Naive thymus-derived CD8-positive, alpha-beta T cell (primary cell): Measurements from ENCODE around the gene ARID1B. TPM values are rescaled to one million over a fixed set of nuclear protein-coding genes. Genes with fewer than 3 reads are reported as not detected.

Experiments used
- ATAC-seq, 2 donors: fragments of 150-1000 bp; cut with Tn5 transposase in 1 of 2; sonication (Bioruptor Pico), chemical (Tn5 transposase) in 1 of 2; 1 replicate in 1 of 2; 2 replicates in 1 of 2; pipeline ENCODE4 v1.10.0; 2021; ENCODE audit warnings: mild to moderate bottlenecking in 2 of 2, moderate library complexity in 2 of 2
- POLR2A ChIA-PET: fragments of 350-600 bp; sonication (Branson Sonifier 250); formaldehyde crosslinking; loops from one replicate; lab custom pipeline; 2021; ENCODE audit warnings: antibody characterized with exemption; lab: Charles Lee
- DNase-seq, 10 donors: peaks; one replicate each; pipeline versions ENCODE4 v3.0.0 to v3.0.0-alpha.2; 2020 to 2022
- H3K27ac Mint-ChIP-seq, 10 donors: one replicate each; pipeline ENCODE4 v1.8.0; 2020 to 2022; ENCODE audit warnings: mild to moderate bottlenecking in 10 of 10, mixed read lengths in 10 of 10, moderate library complexity in 4 of 10, inconsistent platforms in 1 of 10
- H3K27me3 Mint-ChIP-seq, 5 donors: one replicate each; pipeline ENCODE4 v1.8.0; 2021 to 2022; ENCODE audit warnings: mixed read lengths in 5 of 5
- H3K36me3 Mint-ChIP-seq, 3 donors: one replicate each; pipeline ENCODE4 v1.8.0; 2020 to 2022; ENCODE audit warnings: mixed read lengths in 3 of 3, mild to moderate bottlenecking in 2 of 3, inconsistent platforms in 1 of 3
- H3K4me1 Mint-ChIP-seq, 4 donors: one replicate each; pipeline ENCODE4 v1.8.0; 2021 to 2022; ENCODE audit warnings: mixed read lengths in 4 of 4
- H3K4me3 Mint-ChIP-seq, 10 donors: one replicate each; pipeline ENCODE4 v1.8.0; 2020 to 2022; ENCODE audit warnings: mild to moderate bottlenecking in 10 of 10, mixed read lengths in 10 of 10, moderate library complexity in 6 of 10, inconsistent platforms in 1 of 10
- H3K9me3 Mint-ChIP-seq, 9 donors: one replicate each; pipeline ENCODE4 v1.8.0; 2020 to 2022; ENCODE audit warnings: mixed read lengths in 9 of 9, mild to moderate bottlenecking in 3 of 9, inconsistent platforms in 1 of 9, moderate library complexity in 1 of 9
- polyA plus RNA-seq, 3 donors: library from polyadenylated mRNA; unstranded; fragments of 300-500 nt; fragmentation: Illumina TruSeq; gene quantifications; one replicate each; pipeline ENCODE4 v1.2.3, GENCODE V29; 2021
- total RNA-seq, 8 experiments: library from RNA in 2 of 8; stranded (reverse) in 2 of 8; gene quantifications; one replicate each; pipeline ENCODE4 v1.2.3 and lab custom pipeline; 2021 to 2026

Gene ARID1B
- total RNA-seq = 100 to 1,000 TPM; 119 to 122 TPM
- polyA plus RNA-seq = 10 to 100 TPM in 2 of 3 donors, 1 to 10 TPM in 1; 9.0 to 18.6 (median 11.2) TPM
- total RNA-seq (lab: John Stamatoyannopoulos, UW) = 92.9 to 161 (median 144) reads per million in 6 experiments

DNA sequence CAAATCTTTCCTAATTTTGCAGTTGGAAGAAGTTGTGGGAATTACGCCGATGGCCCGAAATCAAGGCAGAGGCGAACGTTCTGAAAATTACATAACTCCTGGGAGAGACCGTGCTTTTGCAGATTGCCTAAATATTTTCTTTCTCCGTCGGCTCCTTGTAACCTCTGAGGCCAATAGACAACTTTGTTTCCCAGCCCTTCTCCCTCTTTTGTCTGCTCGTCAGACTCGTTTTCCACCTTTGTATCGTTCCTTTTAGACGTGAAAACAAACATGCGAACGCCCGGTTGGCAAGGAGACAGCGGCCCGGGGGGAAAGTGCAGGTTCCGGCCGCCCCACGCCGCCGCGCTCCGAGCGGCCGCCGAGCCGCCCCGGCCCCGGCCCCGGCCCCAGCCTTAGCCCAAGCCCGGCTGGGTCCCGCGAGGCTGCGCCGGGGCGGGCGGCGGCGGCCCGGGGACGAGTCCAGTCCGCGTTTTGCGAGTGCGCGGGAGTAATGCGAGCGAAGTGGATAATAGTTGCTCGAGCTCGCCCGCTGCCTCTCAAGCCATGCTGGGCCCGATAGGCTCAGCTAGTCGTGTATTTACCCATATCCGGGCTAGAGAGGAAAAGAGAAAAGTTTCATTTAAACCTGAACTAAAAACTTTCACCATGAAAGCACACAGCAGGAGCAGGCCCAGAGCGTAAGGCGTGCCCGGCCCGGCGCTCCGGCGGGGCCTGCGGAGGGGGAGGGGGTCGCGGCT is at the start of gene ARID1B:
TSS of gene ARID1B (plus strand) at position 539 of the 737 bp plus-strand sequence. CDS start 303 bp downstream, outside the sequence.
- peaks cover 17 to 40% (median 28%) of the 10 kb centered on the region in 4 donors for H3K4me1 Mint-ChIP-seq
- DNase-seq = peak; percentile 74 to 90 (median 80)

GRCh38 chr6:156727715-156728385 is 49.3 kb upstream of the ARID1B start:
- no peaks in the 10 kb centered on the region for H3K27me3 Mint-ChIP-seq

More for the DNA sequence above, at the start of gene ARID1B:
- Mint-ChIP-seq H3K27me3 (no peaks in the 10 kb centered on the region), H3K27ac (peak within 1 kb of the TSS; percentile 93 to 99 (median 98)), H3K36me3 (no peaks in the 10 kb centered on the region), H3K9me3 (no peaks in the 10 kb centered on the region), H3K4me3 (peak within 1 kb of the TSS; percentile 83 to 98 (median 96))
- peak; percentile 62 to 64 for ATAC-seq
- POLR2A ChIA-PET = interaction anchor here (0.6 to 5.5 kb wide), 10 partner anchors 21 to 380 kb away, joined by 3 to 109 read pairs (median 3); no protein-coding TSS in a partner anchor

GRCh38 chr6:156729248-156729647 is 47.9 kb upstream of the ARID1B start:
- peaks cover 0 to 1% (median 0%) of the 10 kb centered on the region in 4 donors for H3K4me1 Mint-ChIP-seq
- POLR2A ChIA-PET = no interaction called here
- H3K9me3 Mint-ChIP-seq = no peaks in the 10 kb centered on the region
- ATAC-seq = no peak
- H3K27ac Mint-ChIP-seq = peak overlapping the region in 1 of 10 donors; percentile 61
- DNase-seq = no peak
- no peaks in the 10 kb centered on the region for H3K36me3 Mint-ChIP-seq
- H3K4me3 Mint-ChIP-seq = no peak overlapping the region
- H3K27me3 Mint-ChIP-seq = no peaks in the 10 kb centered on the region

More at GRCh38 chr6:156727715-156728385, 49.3 kb upstream of the ARID1B start:
- Mint-ChIP-seq H3K27ac (no peak overlapping the region), H3K4me1 (peaks cover 0 to 1% (median 0%) of the 10 kb centered on the region in 4 donors), H3K36me3 (no peaks in the 10 kb centered on the region), H3K9me3 (no peaks in the 10 kb centered on the region), H3K4me3 (no peak overlapping the region)
- POLR2A ChIA-PET = interaction anchor here (1.1 kb wide), 1 partner anchor 12 kb away, joined by 3 read pairs; no protein-coding TSS in a partner anchor
- no peak for ATAC-seq
- no peak for DNase-seq

DNA sequence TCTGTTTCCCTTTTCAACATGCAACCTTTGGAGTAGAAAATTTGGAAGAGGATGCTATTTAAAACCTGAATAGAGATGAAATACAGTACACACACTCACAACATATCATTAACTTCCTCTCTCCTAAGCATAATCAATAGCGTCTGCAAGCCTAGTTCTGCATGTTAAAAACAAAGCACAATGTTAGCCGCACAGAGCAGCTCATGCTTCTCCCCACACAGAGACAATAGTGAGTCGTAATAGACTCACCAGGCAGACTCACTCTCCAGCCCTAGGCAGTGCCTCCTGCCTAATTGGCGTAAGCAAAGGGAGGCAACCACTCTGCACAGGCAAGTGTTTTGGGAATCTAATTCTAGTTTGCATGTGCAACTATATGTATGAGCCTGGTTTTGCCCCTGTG is 45.8 kb upstream of the ARID1B start:
- Mint-ChIP-seq H3K4me3 (no peak overlapping the region), H3K4me1 (peaks cover 0 to 1% (median 0%) of the 10 kb centered on the region in 4 donors), H3K36me3 (no peaks in the 10 kb centered on the region), H3K27ac (no peak overlapping the region), H3K9me3 (no peaks in the 10 kb centered on the region), H3K27me3 (no peaks in the 10 kb centered on the region)
- DNase-seq (no peak), ATAC-seq (no peak)
- POLR2A ChIA-PET = no interaction called here

DNA sequence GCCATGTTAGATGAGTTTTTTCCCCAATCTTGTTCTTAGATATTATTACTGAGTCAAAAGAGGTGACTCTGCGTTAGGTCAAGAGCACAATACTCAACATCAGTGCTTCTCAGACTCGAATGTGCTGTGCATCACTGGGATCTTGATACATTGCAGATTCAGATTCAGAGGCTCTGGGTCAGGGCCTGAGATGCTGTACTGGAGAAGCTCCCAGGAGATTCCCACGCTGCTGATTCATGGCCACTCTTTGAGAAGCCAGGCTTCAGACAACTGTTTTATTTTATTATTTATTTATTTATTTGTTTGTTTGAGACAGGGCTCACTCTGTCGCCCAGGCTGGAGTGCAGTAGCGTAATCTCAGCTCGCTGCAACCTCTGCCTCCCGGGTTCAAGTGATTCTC is 41.4 kb upstream of the ARID1B start:
- H3K36me3 Mint-ChIP-seq = peaks cover 0 to 10% (median 6%) of the 10 kb centered on the region in 3 donors
- no peak overlapping the region for H3K27ac Mint-ChIP-seq
- no peaks in the 10 kb centered on the region for H3K4me1 Mint-ChIP-seq
- ATAC-seq (no peak), DNase-seq (no peak)
- H3K27me3 Mint-ChIP-seq = no peaks in the 10 kb centered on the region
- POLR2A ChIA-PET = no interaction called here
- H3K9me3 Mint-ChIP-seq = peaks cover 3 to 12% (median 9%) of the 10 kb centered on the region in 9 donors
- H3K4me3 Mint-ChIP-seq = no peak overlapping the region

GRCh38 chr6:156740604-156741003 is 36.6 kb upstream of the ARID1B start:
- H3K36me3 Mint-ChIP-seq = peaks cover 0 to 15% (median 7%) of the 10 kb centered on the region in 3 donors
- no peak for DNase-seq
- no peak overlapping the region for H3K4me3 Mint-ChIP-seq
- peaks cover 0 to 4% (median 0%) of the 10 kb centered on the region in 4 donors for H3K4me1 Mint-ChIP-seq
- POLR2A ChIA-PET = no interaction called here
- no peak overlapping the region for H3K27ac Mint-ChIP-seq
- H3K27me3 Mint-ChIP-seq = peaks cover 0 to 1% (median 0%) of the 10 kb centered on the region in 5 donors
- no peak for ATAC-seq
- peaks cover 5 to 23% (median 9%) of the 10 kb centered on the region in 9 donors for H3K9me3 Mint-ChIP-seq

DNA sequence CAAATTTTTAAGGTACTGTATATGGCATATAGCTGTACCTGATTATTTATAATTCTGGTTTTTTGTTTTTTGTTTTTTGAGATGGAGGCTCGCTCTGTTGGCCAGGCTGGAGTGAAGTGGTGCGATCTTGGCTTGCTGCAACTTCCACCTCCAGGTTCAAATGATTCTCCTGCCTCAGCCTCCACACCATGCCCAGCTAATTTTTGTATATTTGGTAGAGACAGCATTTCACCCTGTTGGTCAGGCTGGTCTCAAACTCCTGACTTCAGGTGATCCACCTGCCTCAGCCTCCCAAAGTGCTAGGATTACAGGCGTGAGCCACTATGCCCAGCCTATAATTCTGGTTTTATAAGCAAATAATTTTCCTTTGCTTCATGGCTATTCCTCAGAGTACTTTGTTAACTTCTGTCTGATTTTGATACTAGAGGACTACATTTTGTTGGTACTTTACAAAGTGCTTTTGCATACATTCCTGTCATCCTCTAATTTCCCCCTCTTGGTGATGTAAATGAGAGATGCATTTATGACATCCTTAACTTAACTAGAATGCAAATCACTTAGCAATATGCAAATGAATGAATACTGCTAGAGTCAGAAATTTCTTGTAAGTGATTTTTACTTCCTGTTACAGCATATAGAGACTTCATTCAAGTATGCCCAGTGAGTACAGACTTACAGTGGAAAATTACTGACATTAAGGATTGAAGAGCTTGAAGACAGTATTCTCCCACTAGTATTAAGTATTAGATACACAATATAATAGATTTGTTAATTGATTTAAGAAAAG is 35.7 kb upstream of the ARID1B start:
- Mint-ChIP-seq H3K4me1 (peaks cover 0 to 4% (median 0%) of the 10 kb centered on the region in 4 donors), H3K36me3 (peaks cover 0 to 15% (median 7%) of the 10 kb centered on the region in 3 donors), H3K9me3 (peaks cover 5 to 23% (median 9%) of the 10 kb centered on the region in 9 donors), H3K27me3 (peaks cover 0 to 1% (median 0%) of the 10 kb centered on the region in 5 donors), H3K27ac (no peak overlapping the region), H3K4me3 (no peak overlapping the region)
- ATAC-seq (no peak), DNase-seq (no peak)
- POLR2A ChIA-PET = no interaction called here

DNA sequence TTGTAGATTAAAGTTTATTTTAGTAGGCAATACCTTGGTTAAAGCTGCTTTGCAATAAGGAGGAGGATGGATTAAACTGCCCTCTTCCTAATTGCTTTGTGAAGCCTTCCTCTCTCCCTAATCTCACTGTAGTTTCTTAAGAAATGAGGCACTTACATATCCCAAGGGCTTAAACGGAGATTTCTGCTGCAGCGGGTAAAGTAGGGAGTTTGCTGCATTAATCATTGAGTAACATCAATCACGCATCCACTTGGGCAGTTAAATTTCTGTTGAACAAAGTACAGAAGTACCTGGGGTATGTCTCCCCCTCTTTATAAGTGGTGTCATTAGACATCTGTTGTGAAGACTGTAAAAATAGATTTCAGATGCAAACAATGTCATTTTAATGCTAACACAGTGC is 29.5 kb upstream of the ARID1B start:
- no peak for DNase-seq
- Mint-ChIP-seq H3K36me3 (no peaks in the 10 kb centered on the region), H3K4me1 (peaks cover 0 to 6% (median 0%) of the 10 kb centered on the region in 4 donors), H3K9me3 (no peaks in the 10 kb centered on the region), H3K4me3 (no peak overlapping the region), H3K27ac (no peak overlapping the region), H3K27me3 (peaks cover 0 to 3% (median 2%) of the 10 kb centered on the region in 5 donors)
- ATAC-seq = no peak
- POLR2A ChIA-PET = no interaction called here

DNA sequence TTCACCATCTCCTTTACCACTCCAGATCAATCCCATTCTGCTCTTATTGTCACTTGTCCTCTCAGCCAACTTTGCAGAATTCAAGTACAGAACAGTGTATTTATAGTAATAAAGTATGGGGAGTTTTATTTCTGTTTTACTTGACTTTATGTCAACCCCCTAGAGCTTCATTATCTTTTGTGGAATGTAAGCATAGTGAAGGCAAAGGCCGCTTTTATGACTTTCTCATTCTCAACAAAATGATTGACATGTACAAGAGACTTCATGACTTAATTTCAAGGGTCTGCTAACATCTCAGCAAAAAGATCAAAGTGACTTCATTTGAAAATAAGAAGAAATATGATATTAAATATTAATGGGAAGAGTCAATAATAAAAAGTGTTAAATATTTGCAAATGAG is 28.7 kb upstream of the ARID1B start:
- Mint-ChIP-seq H3K27me3 (peaks cover 0 to 5% (median 3%) of the 10 kb centered on the region in 5 donors), H3K36me3 (no peaks in the 10 kb centered on the region), H3K9me3 (no peaks in the 10 kb centered on the region), H3K4me1 (peaks cover 0 to 10% (median 0%) of the 10 kb centered on the region in 4 donors), H3K4me3 (no peak overlapping the region), H3K27ac (no peak overlapping the region)
- ATAC-seq (no peak), DNase-seq (no peak)
- POLR2A ChIA-PET = no interaction called here

GRCh38 chr6:156752666-156753301 is 24.4 kb upstream of the ARID1B start:
- Mint-ChIP-seq H3K4me1 (peaks cover 0 to 10% (median 0%) of the 10 kb centered on the region in 4 donors), H3K36me3 (no peaks in the 10 kb centered on the region), H3K9me3 (no peaks in the 10 kb centered on the region), H3K4me3 (no peak overlapping the region), H3K27me3 (peaks cover 0 to 13% (median 3%) of the 10 kb centered on the region in 5 donors), H3K27ac (peak overlapping the region in 1 of 10 donors; percentile 36)
- POLR2A ChIA-PET = no interaction called here
- DNase-seq = peak in 1 of 10 donors; percentile 10
- no peak for ATAC-seq

DNA sequence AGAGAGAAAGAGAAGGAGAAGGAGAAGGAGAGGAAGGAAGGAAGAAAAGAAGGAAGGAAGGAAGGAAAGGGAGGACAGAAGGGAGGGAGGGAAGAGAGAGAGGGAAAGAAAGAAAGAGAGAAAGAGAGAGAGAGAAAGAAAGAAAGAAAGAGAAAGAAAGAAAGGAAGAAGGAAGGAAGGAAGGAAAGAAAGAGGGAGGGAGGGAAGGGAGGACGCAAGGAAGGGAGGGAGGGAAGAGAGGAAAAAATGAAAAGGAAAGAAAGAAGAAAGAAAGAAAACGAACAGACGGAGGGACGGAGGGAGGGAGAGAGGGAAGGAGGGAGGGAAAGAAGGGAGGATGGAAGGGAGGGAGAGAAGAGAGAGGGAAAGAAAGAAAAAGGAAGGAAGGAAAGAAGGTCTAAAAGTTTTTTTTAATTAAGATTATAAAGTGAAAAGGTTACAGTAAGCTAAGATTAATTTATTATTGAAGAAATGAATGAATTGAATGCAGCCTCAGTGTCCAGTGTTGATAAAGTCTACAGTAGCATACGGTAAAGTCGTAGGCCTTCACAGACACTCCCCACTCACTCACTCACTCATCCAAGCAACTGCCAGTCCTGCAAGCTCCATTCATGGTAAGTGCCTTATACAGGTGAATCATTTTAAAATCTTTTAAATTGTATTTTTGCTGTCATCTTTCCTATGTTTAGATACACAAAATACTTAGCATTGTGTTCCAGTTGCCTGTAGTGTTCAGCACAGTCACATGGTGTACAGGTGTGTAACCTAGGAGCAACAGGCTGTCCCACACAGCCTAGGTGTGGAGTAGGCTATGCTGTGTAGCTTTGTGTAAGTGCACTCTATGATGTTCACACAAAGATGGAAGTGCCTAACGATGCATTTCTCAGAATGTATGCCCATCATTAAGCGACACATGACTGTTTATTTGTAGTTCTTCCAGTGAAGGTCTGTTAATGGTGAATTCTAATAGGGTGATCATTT is 20.3 kb upstream of the ARID1B start:
- Mint-ChIP-seq H3K9me3 (no peaks in the 10 kb centered on the region), H3K4me3 (no peak overlapping the region), H3K27ac (peak overlapping the region in 2 of 10 donors; percentile 21 to 51), H3K36me3 (no peaks in the 10 kb centered on the region), H3K27me3 (peaks cover 0 to 15% (median 4%) of the 10 kb centered on the region in 5 donors), H3K4me1 (peaks cover 0 to 10% (median 0%) of the 10 kb centered on the region in 4 donors)
- no peak for ATAC-seq
- DNase-seq = no peak
- POLR2A ChIA-PET = no interaction called here
